GM23338 (cell line): Measurements from ENCODE around the gene EPHB1. TPM values are rescaled to one million over a fixed set of nuclear protein-coding genes. Genes with fewer than 3 reads are reported as not detected.

Experiments used
- ATAC-seq: fragments of 200-7000 bp; cut with Tn5 transposase; 3 replicates; pipeline ENCODE4 v1.9.1; 2020
- DNase-seq: peaks from one replicate; pipeline ENCODE4 v3.0.0-alpha.2; 2015; ENCODE audit warnings: low spot score
- H2AFZ ChIP-seq: fragments of 200-600 bp; sonication (generic); 2 replicates; pipeline ENCODE4 v1.8.0; 2016; ENCODE audit warnings: antibody characterized with exemption, mild to moderate bottlenecking, moderate library complexity
- H3F3A ChIP-seq: fragments of 200-600 bp; sonication (generic); replicated peaks from 2 replicates; pipeline ENCODE4 v1.8.0; 2017; ENCODE audit warnings: antibody characterized with exemption, mixed run types, low read depth
- H3K27ac ChIP-seq: fragments of 200-600 bp; sonication (generic); 2 replicates; pipeline ENCODE4 v1.6.1; 2016; ENCODE audit warnings: low read depth
- H3K27me3 ChIP-seq: fragments of 200-600 bp; sonication (generic); 2 replicates; pipeline ENCODE4 v1.8.0; 2016; ENCODE audit warnings: mild to moderate bottlenecking, mixed run types, moderate library complexity; ENCODE audit not compliant: insufficient read depth
- H3K36me3 ChIP-seq: fragments of 200-600 bp; sonication (generic); 2 replicates; pipeline ENCODE4 v1.8.0; 2016; ENCODE audit warnings: mild to moderate bottlenecking; ENCODE audit not compliant: insufficient read depth
- H3K4me1 ChIP-seq: fragments of 200-600 bp; sonication (generic); 2 replicates; pipeline ENCODE4 v1.8.0; 2016; ENCODE audit warnings: mild to moderate bottlenecking, moderate library complexity; ENCODE audit not compliant: insufficient read depth
- H3K4me2 ChIP-seq: fragments of 200-600 bp; sonication (generic); 2 replicates; pipeline ENCODE4 v1.7.1; 2017; ENCODE audit warnings: mixed run types
- H3K4me3 ChIP-seq: fragments of 200-600 bp; sonication (generic); 2 replicates; pipeline ENCODE4 v1.6.1; 2016; ENCODE audit warnings: mixed run types
- H3K79me2 ChIP-seq: fragments of 200-600 bp; sonication (generic); replicated peaks from 2 replicates; pipeline ENCODE4 v1.8.0; 2017; ENCODE audit warnings: mild to moderate bottlenecking; ENCODE audit not compliant: insufficient read depth
- H3K9me2 ChIP-seq: fragments of 200-600 bp; sonication (generic); 2 replicates; pipeline ENCODE4 v1.8.0; 2017; ENCODE audit not compliant: insufficient read depth
- H4K20me1 ChIP-seq: fragments of 200-600 bp; sonication (generic); replicated peaks from 2 replicates; pipeline ENCODE4 v1.8.0; 2017; ENCODE audit warnings: mild to moderate bottlenecking; ENCODE audit not compliant: insufficient read depth
- H3K27ac Mint-ChIP-seq: 2 replicates; pipeline ENCODE4 v1.8.0; 2020; ENCODE audit warnings: inconsistent platforms, mild to moderate bottlenecking, moderate library complexity, mixed read lengths
- H3K27me3 Mint-ChIP-seq: 3 replicates; pipeline ENCODE4 v1.8.0; 2022; ENCODE audit warnings: low read depth, mild to moderate bottlenecking, moderate library complexity, mixed read lengths, inconsistent platforms; ENCODE audit not compliant: insufficient read depth, poor library complexity
- H3K36me3 Mint-ChIP-seq: 3 replicates; pipeline ENCODE4 v1.8.0; 2021; ENCODE audit warnings: low read depth, mild to moderate bottlenecking, inconsistent platforms, moderate library complexity, mixed read lengths
- H3K4me1 Mint-ChIP-seq: 3 replicates; pipeline ENCODE4 v1.8.0; 2020; ENCODE audit warnings: mild to moderate bottlenecking, inconsistent platforms, mixed read lengths
- H3K4me3 Mint-ChIP-seq: 3 replicates; pipeline ENCODE4 v1.8.0; 2021; ENCODE audit warnings: moderate library complexity, mild to moderate bottlenecking, inconsistent platforms, mixed read lengths
- H3K9me3 Mint-ChIP-seq: 3 replicates; pipeline ENCODE4 v1.8.0; 2020; ENCODE audit warnings: moderate library complexity, mild to moderate bottlenecking, inconsistent platforms, mixed read lengths
- JUNB ChIP-seq: IDR thresholded peaks from one replicate; pipeline ENCODE4 v1.6.1; 2016; ENCODE audit warnings: antibody characterized with exemption; ENCODE audit not compliant: unreplicated experiment
- REST ChIP-seq: IDR thresholded peaks from one replicate; pipeline ENCODE4 v1.6.1; 2018; ENCODE audit warnings: antibody characterized with exemption; ENCODE audit not compliant: unreplicated experiment
- STAT1 ChIP-seq: IDR thresholded peaks from one replicate; pipeline ENCODE4 v1.6.1; 2016; ENCODE audit warnings: antibody characterized with exemption; ENCODE audit not compliant: unreplicated experiment
- ZNF114 ChIP-seq: fragments of 250-450 bp; sonication (Bioruptor Pico); IDR thresholded peaks from 2 replicates; pipeline ENCODE4 v1.5.0; 2020; ENCODE audit warnings: mild to moderate bottlenecking, moderate library complexity
- ZNF462 ChIP-seq: fragments of 250-450 bp; sonication (Bioruptor Pico); IDR thresholded peaks from 2 replicates; pipeline ENCODE4 v1.5.0; 2020; ENCODE audit warnings: mild to moderate bottlenecking, moderate library complexity
- polyA plus RNA-seq: library from polyadenylated mRNA; unstranded; fragments of >200 nt; fragmentation: Nextera tagmentation; extraction: Ambion mirVana; gene quantifications from 2 replicates; pipeline ENCODE4 v1.2.1, GENCODE V29; 2016
- total RNA-seq: library from RNA; depleted of rRNA; stranded (reverse); fragments of >200 nt; shearing (Covaris generic); gene quantifications from 2 replicates; pipeline ENCODE4 v1.2.3, GENCODE V29; 2014

EPHB1 gene
- total and polyA plus RNA-seq, 2 experiments from 2014 or later = 2.7 to 5.2 TPM

- TF ChIP-seq ZNF462 = no peak
Observed at GRCh38 chr3:135012101-135012500, 217.0 kb downstream of the EPHB1 start (continued).

DNA sequence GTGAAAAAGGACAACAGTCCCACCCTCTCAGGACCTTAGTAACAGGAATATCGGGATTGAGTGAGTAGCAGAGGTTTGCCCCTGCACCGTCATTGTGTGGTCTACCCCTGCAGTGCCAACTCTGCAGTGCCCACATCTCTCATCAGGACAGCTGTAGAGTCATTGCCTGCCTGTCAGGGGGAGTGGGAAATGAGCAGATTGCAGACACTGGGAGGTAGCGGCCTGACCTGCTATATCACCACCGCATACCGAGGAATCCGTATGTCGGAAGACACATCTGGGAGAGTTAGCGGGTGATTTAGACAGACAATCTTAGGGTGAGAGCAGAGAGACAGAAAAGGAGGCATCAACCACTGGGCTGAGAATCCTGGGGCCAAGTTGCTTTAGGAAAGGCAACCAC is 218.1 kb downstream of the EPHB1 start:
- no peak overlapping the region for H3K27ac Mint-ChIP-seq
- no peak for ATAC-seq
- no peak overlapping the region for H3K27ac ChIP-seq
- no peak for TF ChIP-seq ZNF462
- TF ChIP-seq ZNF114 = no peak
- TF ChIP-seq JUNB = no peak
- no peak for TF ChIP-seq STAT1
- TF ChIP-seq REST = no peak

More for the DNA sequence above, 218.1 kb downstream of the EPHB1 start:
- Mint-ChIP-seq H3K36me3 (no peaks in the 10 kb centered on the region), H3K9me3 (no peaks in the 10 kb centered on the region), H3K27me3 (peaks cover 10% of the 10 kb centered on the region), H3K4me1 (peaks cover 4% of the 10 kb centered on the region), H3K4me3 (no peak overlapping the region)
- H3K4me3 ChIP-seq = no peak overlapping the region
- H2AFZ ChIP-seq = no peak overlapping the region
- H4K20me1 ChIP-seq = no peaks in the 10 kb centered on the region
- H3K79me2 ChIP-seq = no peaks in the 10 kb centered on the region
- H3F3A ChIP-seq = no peaks in the 10 kb centered on the region
- H3K4me2 ChIP-seq = no peak overlapping the region
- no peak for DNase-seq
- no peaks in the 10 kb centered on the region for H3K4me1 ChIP-seq
- H3K9me2 ChIP-seq = no peaks in the 10 kb centered on the region
- H3K27me3 ChIP-seq = no peaks in the 10 kb centered on the region
- H3K36me3 ChIP-seq = no peaks in the 10 kb centered on the region
